AG04450 (cell line): ENCODE measurements around the gene SCN2A. TPM values are rescaled to one million over a fixed set of nuclear protein-coding genes. Genes with fewer than 3 reads are reported as not detected.
A peak's percentile ranks its signal among the peaks of the same experiment; 100 is the strongest.

Source experiments
- CTCF ChIA-PET: fragments of 300-600, 350-600 bp; formaldehyde crosslinking; extraction: SDS; loops from one replicate; lab custom pipeline; 2022; ENCODE audit warnings: antibody characterized with exemption, inconsistent platforms; lab: Charles Lee
- POLR2A ChIA-PET: fragments of 350-600 bp; formaldehyde crosslinking; extraction: SDS; loops from one replicate; lab custom pipeline; 2021; ENCODE audit warnings: antibody characterized with exemption, inconsistent platforms; lab: Yijun Ruan, JAX
- DNase-seq: peaks from one replicate; pipeline ENCODE4 v3.0.0-alpha.2; 2011; ENCODE audit warnings: low read depth, low spot score
- H3K27ac ChIP-seq: one replicate; pipeline ENCODE4 v1.5.1; 2012; ENCODE audit warnings: low read depth, low read length, control low read depth
- H3K27me3 ChIP-seq: one replicate; pipeline ENCODE4 v1.6.0; 2012; ENCODE audit warnings: low read length; ENCODE audit not compliant: control insufficient read depth, insufficient read depth
- H3K4me3 ChIP-seq: 2 replicates; pipeline ENCODE4 v1.5.1; 2011; ENCODE audit warnings: mild to moderate bottlenecking, low read depth, low read length, control low read depth
- H3K9me3 ChIP-seq: 2 replicates; pipeline ENCODE4 v1.5.1; 2012; ENCODE audit warnings: low read length; ENCODE audit not compliant: control insufficient read depth, insufficient read depth
- polyA plus RNA-seq: library from polyadenylated mRNA; depleted of rRNA; stranded (reverse); fragments of >200 nt; gene quantifications from 2 replicates; pipeline ENCODE4 v1.2.3, GENCODE V29; 2011
- TF ChIP-seq, protein P1 (sequence below): IDR thresholded peaks from 2 replicates; pipeline ENCODE4 v1.5.1; 2011; ENCODE audit warnings: low read depth, low read length, control low read depth, inconsistent platforms

The SCN2A gene
- polyA plus RNA-seq, 1 experiment, result 2.5 TPM

DNA sequence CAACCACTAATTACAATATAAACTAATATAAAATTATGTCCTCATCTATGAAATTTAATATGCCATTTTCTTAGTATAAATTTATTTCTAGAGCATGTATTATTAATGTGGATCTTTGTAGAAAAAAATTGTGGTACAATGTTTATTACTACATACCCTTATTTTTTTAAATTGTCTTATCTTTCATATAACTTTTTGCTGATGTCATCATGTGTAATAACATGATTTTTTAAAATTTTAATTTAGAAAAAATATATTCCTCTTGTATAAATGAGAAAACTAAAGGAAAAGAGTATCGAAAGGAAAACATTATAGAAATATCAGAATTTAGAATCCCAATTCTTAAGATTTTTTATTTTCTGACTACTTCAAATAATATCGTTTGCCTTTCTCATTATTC is 49.9 kb downstream of the SCN2A start:
- POLR2A ChIA-PET, result no interaction called here
- no peak overlapping the region for H3K4me3 ChIP-seq
- TF ChIP-seq, protein P1, sequence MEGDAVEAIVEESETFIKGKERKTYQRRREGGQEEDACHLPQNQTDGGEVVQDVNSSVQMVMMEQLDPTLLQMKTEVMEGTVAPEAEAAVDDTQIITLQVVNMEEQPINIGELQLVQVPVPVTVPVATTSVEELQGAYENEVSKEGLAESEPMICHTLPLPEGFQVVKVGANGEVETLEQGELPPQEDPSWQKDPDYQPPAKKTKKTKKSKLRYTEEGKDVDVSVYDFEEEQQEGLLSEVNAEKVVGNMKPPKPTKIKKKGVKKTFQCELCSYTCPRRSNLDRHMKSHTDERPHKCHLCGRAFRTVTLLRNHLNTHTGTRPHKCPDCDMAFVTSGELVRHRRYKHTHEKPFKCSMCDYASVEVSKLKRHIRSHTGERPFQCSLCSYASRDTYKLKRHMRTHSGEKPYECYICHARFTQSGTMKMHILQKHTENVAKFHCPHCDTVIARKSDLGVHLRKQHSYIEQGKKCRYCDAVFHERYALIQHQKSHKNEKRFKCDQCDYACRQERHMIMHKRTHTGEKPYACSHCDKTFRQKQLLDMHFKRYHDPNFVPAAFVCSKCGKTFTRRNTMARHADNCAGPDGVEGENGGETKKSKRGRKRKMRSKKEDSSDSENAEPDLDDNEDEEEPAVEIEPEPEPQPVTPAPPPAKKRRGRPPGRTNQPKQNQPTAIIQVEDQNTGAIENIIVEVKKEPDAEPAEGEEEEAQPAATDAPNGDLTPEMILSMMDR, result no peak
- H3K9me3 ChIP-seq, result no peaks in the 10 kb centered on the region
- no peaks in the 10 kb centered on the region for H3K27me3 ChIP-seq
- no peak overlapping the region for H3K27ac ChIP-seq
- CTCF ChIA-PET, result interaction anchor here (0.9 kb wide), 1 partner anchor 50 kb away, joined by 4 read pairs; the partner anchor contains the start of gene SCN2A
- DNase-seq, result no peak

GRCh38 chr2:165293440-165294420 is 54.5 kb downstream of the SCN2A start:
- H3K27ac ChIP-seq, result no peak overlapping the region
- peak overlapping the region; percentile 50 for H3K4me3 ChIP-seq
- H3K27me3 ChIP-seq, result no peaks in the 10 kb centered on the region
- TF ChIP-seq, protein P1, result peak; percentile 87
- DNase-seq, result peak; percentile 73
- CTCF ChIA-PET, result interaction anchor here (0.6 to 2.3 kb wide), 68 partner anchors 10 to 1167 kb away, joined by 3 to 27 read pairs (median 5); partner anchors contain the start of gene SCN2A
- POLR2A ChIA-PET, result interaction anchor here (0.6 kb wide), 1 partner anchor 651 kb away, joined by 5 read pairs; no protein-coding TSS in a partner anchor
- no peaks in the 10 kb centered on the region for H3K9me3 ChIP-seq

DNA sequence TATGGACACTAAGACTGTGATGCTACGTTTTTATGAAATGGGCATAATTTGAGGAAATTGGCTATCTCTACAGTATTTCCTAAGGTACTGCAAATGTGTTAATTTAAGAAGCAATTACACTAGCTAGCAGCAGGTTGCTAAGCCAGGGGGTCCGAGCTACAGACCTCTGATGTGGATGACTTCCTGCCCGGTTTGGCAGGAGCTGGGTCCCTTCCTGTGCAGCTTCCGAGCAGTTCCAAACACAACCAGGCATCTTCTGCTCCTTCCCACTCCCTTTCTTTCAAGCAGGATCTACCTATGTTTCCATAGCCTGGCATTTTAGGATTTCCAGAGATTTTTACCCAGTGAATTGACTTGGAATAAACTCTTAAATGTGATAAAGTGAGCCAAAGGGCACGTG is 55.7 kb downstream of the SCN2A start:
- Histone ChIP-seq H3K27me3 (no peaks in the 10 kb centered on the region), H3K4me3 (peak overlapping the region; percentile 11; the same call in 1 of the 2 replicates), H3K9me3 (no peaks in the 10 kb centered on the region), H3K27ac (no peak overlapping the region)
- TF ChIP-seq, protein P1, result no peak
- ChIA-PET CTCF (interaction anchor here (0.5 to 2.3 kb wide), 6 partner anchors 40 to 453 kb away, joined by 3 to 21 read pairs (median 3); partner anchors contain the start of genes SCN2A and SCN3A), POLR2A (no interaction called here)
- DNase-seq, result no peak

- H3K27ac ChIP-seq, result no peak overlapping the region
- no peak overlapping the region for H3K4me3 ChIP-seq
- CTCF ChIA-PET, result interaction anchor here (1.0 to 2.3 kb wide), 6 partner anchors 10 to 302 kb away, joined by 3 to 8 read pairs (median 3); partner anchors contain the start of genes SCN2A and SCN3A
Measured at GRCh38 chr2:165295643-165296042, 56.4 kb downstream of the SCN2A start.

More at GRCh38 chr2:165295643-165296042, 56.4 kb downstream of the SCN2A start:
- TF ChIP-seq, protein P1, result no peak
- no peaks in the 10 kb centered on the region for H3K9me3 ChIP-seq
- no peak for DNase-seq
- POLR2A ChIA-PET, result no interaction called here
- no peaks in the 10 kb centered on the region for H3K27me3 ChIP-seq
